Measurements from ENCODE around the gene AGBL5.
"Not testable (repeated sequence)": the region's sequence is repeated elsewhere in the genome, so short reads cannot be mapped to it uniquely, and the experiment has no call there.

Gene AGBL5

DNA sequence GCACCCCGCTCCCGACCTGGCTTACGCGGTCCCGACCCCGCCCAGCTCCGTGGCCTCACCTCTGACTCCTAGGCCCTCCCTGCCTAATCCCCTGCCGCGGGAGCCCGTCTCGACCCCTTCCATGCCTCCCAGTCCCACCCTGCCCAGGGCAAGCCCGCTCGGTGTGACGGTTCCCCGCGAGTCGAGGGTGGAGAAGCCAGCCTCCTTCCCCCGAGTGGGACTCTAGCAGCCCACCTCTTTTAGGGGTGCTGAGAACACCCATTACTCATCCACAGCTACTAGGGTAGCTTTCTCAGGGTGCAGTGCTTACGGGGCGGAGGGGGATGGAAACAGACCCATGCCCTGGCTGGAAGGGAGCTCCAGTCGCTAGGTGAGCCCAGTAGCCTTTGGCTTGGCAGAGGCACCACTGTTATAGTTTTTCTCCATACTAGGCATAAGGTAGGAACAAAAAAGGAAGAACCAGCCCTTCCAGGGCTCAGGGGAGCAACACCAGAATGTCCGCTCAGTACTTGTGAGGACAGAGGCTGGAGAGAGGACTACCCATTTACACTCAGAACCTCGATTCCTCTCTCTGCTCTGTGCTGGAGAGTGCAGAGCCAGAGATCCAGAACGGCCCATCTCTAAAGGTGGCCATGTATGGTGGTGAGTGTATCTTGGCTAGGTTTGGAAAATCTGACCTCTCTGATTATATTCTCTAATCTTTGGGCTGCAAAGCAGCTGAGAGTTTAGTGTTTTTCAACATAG is 606 bp downstream of the AGBL5 start:
- peak in 14 of 58 donors; percentile 22 to 70 (median 52) for DNase-seq

DNA sequence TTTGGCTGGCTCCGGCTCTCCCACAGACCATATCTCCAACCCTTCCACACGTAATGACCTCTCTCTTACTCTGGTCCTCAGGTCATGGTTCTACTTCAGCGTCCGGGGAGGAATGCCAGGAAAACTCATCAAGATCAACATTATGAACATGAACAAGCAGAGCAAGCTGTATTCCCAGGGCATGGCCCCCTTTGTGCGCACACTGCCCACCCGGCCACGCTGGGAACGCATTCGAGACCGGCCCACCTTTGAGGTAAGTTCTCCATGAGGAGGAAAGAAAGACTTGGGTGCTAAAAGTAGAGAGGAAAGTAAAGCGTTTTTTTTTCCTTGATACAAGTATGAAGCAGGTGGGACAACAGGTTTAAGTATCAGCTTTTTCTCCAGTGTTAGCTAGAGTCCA is 1.9 kb downstream of the AGBL5 start:
- DNase-seq = no peak

DNA sequence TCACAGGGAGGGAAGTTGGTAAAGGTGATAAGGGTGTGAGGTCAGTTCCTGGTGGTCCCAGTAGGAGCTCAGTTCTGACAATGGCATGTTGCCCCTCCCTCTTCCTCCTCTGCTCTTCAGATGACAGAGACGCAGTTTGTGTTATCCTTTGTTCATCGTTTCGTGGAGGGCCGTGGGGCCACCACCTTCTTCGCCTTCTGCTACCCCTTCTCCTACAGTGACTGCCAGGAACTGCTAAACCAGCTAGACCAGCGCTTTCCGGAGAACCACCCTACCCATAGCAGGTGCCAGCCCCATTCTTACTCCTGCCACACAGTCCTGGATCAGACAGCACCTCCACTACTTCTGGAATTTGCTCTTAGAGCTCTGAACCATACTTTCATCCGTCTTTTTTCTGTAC is 2.3 kb downstream of the AGBL5 start:
- no peak for DNase-seq

DNA sequence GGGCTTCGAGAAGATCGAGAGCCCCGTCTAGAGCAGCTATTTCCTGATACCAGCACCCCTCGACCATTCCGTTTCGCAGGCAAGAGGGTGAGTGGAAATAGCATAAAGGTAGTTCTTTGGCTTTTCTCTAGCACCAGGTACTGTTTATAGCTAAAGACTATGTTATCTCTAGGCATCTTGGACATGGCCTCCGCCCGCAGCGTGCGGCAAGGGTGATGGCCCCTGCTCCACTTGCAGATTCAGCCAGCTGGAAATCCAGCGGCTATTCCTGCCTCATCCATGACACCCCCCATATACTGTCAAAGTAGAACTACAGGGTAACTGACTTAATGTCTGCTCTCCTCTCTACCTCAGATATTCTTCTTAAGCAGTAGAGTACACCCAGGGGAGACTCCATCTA is 3.3 kb downstream of the AGBL5 start:
- no peak for DNase-seq

DNA sequence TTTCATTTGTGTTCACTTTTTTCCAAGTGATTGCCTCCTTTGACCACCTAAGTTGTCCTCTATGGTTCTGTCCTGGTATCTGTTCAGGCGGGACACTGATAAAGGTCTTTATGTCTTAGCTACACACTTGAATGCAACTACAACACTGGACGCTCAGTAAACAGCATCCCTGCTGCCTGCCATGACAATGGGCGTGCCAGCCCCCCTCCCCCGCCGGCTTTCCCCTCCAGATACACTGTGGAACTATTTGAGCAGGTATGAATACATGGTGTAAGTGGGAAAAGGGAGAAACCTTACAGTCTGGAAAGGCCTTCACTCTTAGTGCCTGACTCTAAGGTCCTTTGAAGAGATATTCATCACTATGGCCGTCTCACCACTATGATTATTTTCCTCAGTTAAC is 5.7 kb downstream of the AGBL5 start:
- no peak for DNase-seq

DNA sequence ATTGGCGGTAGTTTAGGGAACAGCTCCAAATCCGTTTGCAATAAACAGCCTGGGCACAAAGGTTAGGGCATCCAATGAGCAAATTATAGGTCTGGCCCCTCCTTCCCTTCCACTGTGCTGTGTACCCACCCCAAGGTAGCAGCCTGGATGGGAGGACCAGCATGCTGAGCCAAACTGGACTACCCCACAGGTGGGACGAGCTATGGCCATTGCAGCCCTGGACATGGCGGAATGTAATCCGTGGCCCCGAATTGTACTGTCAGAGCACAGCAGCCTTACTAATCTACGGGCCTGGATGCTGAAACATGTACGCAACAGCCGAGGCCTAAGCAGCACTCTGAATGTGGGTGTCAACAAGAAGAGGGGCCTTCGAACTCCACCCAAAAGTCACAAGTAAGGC is 6.7 kb downstream of the AGBL5 start:
- no peak for DNase-seq

DNA sequence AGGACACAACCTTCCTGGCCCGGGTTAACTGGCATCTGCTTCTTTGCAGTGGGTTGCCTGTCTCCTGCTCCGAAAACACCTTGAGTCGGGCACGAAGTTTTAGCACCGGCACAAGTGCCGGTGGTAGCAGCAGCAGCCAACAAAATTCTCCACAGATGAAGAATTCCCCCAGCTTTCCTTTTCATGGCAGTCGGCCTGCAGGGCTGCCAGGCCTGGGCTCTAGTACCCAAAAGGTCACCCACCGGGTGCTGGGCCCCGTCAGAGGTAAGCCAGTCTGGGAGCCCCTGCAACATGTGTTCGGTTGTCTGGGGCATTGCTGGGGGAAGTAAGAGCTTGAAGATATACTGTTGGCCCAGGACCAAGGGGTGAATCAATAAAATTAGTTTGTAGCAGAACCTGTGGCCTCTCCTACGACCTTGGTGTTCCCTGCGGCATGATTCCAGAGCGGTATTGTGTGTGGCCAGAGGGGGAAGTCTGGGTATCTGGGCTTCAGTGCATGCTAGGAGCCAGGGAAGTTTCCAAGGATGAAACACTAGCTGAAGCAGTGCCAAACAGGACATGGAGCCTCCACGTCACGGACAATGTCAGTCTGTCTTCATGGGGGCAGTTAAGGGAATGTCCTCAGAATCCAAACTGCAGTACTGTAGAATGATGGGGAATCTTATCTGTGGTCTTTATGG is 7.8 kb downstream of the AGBL5 start:
- no peak for DNase-seq

- no peak for DNase-seq
Observed at GRCh38 chr2:27060323-27060722, 8.9 kb downstream of the AGBL5 start.

- DNase-seq = no peak
Observed at GRCh38 chr2:27065128-27065527, 13.7 kb downstream of the AGBL5 start.

DNA sequence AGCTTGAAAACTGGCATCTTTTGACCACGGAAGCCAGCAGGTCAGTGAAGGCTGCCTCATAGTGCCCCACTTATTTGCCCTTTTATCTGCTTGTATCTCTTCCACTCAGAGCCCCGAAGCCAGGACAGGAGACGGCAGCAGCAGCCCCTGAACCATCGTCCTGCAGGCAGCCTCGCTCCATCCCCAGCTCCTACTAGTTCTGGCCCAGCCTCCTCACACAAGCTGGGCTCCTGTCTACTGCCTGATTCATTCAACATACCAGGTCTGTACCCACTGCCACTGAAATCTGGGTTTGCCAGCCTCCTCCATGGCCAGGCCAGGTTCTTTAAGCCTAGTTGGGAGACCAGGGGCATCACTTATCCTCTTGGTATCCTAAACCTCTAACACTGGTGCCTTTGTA is 15.9 kb downstream of the AGBL5 start:
- no peak for DNase-seq

DNA sequence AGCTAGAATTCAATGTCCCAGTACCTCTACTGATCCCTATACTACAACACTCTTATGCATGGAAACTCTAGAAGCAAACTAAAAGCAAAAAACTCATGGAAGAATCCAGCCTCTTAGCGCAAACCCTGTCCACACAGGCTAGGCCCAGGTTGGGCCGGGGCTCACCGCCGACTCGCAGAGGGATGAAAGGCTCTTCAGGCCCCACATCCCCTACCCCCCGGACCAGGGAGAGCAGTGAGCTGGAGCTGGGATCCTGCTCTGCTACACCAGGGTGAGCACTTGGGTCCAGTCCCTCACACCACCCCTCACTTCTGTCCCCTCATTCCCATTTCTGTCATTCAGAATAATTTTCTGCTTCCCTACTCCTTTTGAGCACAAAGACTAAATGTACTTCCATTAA is 18.0 kb downstream of the AGBL5 start:
- no peak for DNase-seq

- no peak for DNase-seq
Observed at GRCh38 chr2:27069961-27070618, 18.6 kb downstream of the AGBL5 start.

GRCh38 chr2:27070653-27071276 is 19.3 kb downstream of the AGBL5 start:
- no peak for DNase-seq

DNA sequence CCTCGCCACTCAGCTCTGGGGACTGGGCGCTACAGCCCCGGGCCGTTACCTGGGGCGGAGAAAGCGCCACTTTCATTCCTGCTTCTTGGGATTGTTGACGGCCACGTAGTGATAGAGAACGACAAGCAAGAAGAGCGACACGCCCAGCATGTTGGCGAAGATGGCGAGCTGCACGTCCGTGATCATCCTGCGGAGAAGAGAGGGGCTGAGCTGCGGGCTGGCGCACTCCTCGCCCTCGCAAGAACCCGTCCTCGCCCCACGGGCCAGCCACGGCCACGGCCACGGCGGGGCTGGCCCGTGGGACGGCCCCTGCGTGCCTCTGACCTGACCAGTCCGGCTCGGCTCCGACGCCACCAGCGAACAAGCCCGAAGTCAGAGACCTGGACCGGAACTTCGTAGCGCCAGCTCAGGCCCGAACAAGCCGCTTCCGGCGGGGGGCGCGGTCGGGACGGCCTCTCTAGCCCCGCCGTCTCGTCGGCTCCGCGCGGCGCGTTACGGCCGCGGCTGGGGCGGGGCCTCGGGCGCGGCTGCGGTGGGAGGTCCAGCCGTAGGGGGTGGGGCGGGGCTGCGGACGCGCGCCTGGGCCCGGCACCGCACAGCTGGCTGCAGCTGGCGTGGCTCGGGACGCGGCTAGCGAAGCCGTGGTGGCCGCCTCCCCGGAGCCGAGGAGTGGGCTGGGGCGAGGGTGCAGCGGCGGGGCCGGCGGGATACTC is 20.0 kb downstream of the AGBL5 start, which contains the start of gene OST4:
Gene OST4 (minus strand): TSS at position 378 of the 713 bp plus-strand sequence.
- DNase-seq = peak; percentile 26 to 96 (median 92)

DNA sequence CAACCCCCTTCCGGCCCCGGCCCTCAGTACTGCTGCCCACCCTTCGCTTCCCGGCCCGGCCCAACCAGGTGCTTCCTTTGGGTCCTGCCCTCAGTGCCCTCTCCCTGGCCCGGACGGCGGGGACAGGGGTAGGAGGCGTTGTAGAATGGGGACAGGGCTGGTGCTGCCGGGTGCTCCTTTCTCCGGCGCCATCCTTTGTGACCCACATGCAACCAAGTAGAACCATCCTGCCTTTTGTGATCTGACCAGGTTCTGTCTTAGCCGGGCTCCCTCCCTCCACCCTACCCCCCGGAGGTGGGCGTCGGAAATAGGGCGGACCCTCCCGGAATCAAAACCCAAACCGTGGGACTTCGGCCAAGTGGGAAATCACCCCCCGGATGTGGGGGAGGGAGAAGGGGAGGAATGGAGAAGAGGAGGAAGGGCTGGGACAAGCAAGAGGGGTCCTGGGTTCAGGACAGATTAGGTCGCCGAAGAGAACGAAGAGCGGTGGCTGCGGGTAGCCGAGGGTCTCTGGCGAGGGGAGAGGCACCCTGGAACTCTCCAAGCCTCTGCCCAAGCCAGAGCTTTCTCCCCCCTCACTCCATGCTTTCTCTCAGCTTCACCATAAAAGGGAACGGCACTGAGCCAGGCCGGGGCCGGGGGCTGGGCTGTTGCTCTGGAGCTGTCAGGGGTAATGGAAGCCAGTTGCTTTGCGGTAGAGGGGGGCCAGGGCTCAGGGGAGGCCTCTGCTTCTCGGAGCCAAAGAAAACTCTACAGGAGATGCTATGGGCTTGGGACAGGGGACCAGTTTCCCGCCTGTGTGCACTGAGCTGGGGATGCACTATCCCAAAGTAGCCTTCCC is 20.7 kb downstream of the AGBL5 start:
- DNase-seq = peak in 32 of 58 donors; percentile 9 to 63 (median 39)

DNA sequence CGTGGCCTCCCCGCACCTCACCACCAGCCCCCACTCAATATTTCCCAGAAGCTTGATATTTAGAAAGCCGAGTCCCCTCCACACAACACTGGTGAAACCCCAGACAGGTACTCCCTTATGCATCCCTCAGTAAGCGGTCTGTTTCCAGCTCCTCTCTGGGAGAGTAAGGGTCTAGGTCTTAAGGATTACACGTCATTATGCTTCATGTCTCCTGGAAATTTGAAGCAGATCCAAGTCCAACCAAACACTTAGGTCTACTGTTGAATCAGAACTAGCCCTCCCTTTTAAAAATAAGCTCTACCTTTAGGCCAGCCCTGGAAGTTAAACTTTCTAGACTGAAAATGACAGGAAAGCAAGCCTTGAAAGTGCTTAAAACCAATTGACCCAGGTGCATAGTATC is 21.5 kb downstream of the AGBL5 start:
- no peak for DNase-seq

- no peak for DNase-seq
Observed at GRCh38 chr2:27073782-27074181, 22.3 kb downstream of the AGBL5 start.

DNA sequence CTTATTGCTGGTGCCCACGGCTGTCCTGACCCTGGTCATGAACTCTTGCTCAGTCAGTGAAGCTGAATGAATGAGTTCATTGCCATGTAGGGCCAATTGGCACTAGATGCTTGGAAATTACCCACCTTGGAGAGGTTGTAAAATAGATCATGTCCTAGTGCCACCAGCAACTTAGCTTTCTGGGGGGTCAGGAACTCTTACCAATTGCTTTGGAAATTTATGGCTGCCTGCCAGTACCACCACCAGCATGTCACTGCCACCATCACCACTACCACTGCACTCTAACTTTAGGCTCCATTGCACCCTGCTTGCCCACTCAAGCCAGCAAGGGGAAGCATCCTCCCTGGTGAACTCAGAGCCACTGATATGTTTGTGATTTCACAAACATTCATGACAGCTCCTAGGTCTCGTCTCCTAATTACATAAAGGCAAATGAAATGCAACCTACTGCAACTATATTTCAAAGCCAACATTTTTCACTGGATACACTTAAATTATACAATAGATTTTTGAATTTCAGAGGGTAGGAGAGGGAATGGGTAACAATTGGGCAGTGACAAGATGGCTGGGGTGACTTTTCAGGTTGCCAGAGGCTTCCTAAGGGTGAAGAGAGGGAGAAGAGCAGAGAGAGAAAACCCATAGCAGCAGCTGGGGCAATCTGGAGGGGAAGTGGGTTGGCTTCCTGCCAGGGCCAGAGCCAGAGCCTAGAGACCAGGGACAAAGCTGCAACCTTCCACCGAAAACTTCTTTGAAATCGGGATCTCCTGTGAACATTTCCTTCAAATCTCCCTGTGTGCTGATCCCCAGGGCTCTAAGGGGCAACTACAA is 23.5 kb downstream of the AGBL5 start:
- peak in 4 of 58 donors; percentile 6 to 19 (median 13) for DNase-seq

- DNase-seq = not testable (repeated sequence)
Observed at GRCh38 chr2:27075566-27075871, 24.1 kb downstream of the AGBL5 start.

GRCh38 chr2:27076323-27076722 is 24.9 kb downstream of the AGBL5 start:
- DNase-seq = no peak

All from anterior cingulate cortex (tissue), 58 donors.